NCI-H1694 (cell line): Measurements from ENCODE around the gene PTP4A1.
"Not testable (repeated sequence)": the region's sequence is repeated elsewhere in the genome, so short reads cannot be mapped to it uniquely, and the experiment has no call there.

Experiments used
- DNase-seq: peaks from one replicate; lab custom pipeline; 2025; lab: John Stamatoyannopoulos, UW

Gene PTP4A1

DNA sequence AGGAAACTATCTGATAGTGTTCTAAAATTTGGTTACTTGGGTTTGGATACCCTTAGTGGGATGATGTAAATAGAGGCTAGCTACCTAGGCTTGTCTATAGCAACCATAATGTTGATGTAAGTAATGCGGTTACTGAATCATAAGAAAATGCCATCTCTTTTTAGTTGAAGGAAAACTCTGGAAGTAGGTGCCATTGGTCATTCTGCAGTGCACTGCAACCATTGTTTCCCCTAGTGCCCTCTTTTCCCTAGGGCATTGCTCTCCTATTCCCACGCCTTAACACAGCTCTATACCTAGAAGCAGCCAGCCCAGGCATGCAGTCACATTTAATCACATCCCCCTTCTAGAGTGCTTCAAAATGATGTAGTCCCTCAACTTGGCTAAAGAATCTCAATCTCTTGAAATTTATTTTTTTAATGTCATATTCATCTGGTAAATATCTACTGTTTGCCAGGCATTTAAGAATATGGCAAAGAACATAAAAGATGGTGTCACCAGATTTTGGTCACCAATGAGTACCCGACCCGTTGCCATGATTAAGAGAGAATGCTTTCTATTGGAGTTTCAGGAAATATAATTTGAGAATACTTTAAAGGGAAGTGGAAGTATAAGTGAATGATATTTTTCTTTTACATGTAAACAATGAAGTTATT, 10.4 kb downstream of the PTP4A1 start:
- DNase-seq = no peak

DNA sequence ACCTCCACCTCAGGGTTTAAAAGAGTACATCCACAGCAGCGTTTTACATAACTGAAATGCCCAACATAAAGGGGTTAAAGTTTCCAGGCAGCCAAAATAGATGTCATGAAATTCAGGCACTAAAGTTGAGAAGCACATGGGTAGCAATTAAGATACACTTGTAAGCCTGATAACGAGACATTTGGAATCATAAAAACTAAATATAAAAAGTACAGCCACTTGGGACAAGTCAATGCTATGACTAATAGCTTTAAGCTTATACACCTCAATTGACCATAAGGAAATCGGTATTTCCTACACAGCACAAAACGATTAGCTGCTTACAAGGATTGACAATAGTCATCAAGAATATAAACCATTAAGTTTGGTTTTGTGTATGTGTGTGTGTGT, 11.8 kb downstream of the PTP4A1 start:
- DNase-seq = no peak

DNA sequence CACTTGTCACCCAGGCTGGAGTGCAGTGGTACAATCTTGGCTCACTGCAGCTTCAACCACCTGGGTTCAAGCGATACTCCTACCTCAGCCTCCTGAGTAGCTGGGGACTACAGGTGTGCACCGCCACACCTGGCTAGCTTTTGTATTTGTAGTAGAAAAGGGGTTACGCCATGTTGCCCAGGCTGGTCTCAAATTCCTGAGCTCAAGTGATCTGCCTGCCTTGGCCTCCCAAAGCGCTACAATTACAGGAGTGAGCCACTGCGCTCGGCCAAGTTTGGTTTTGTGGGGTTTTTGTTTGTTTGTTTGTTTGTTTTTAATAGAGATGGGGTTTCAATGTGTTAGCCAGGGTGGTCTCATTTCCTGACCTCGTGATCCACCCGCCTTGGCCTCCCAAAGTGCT, 12.3 kb downstream of the PTP4A1 start:
- no peak for DNase-seq

DNA sequence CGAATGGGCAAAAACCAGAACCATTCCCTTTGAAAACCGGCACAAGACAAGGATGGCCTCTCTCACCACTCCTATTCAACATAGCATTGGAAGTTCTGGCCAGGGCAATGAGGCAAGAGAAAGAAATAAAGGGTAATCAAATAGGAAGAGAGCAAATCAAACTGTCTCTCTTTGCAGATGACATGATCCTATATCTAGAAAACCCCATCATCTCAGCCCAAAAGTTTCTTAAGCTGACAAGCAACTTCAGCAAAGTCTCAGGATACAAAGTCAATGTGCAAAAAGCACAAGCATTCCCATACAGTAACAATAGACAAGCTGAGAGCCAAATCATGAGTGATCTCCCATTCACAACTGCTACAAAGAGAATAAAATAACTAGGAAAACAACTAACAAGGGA, 13.4 kb downstream of the PTP4A1 start:
- DNase-seq = not testable (repeated sequence)

DNA sequence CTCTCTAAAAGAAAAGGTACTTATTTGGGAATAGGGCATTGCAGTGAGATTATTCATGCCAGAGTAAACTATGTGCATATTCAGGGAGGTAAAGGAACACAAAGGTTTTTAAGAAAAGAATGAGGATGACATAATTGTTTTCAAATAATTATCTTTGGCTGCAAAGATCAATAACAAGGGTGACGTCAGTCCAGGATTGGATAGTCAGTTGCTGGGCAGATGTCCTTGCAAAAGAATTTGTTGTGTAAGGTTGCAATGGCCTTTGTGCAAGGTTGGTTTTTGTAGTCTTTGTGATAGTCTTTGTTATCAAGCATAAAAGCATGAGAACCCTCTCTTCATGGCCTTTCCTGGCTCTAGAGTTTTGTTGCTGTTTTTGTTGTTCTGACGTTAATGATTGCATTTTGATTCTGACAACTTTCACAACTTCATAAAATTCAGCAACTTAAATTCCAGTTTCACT, 17.7 kb downstream of the PTP4A1 start:
- DNase-seq = no peak

DNA sequence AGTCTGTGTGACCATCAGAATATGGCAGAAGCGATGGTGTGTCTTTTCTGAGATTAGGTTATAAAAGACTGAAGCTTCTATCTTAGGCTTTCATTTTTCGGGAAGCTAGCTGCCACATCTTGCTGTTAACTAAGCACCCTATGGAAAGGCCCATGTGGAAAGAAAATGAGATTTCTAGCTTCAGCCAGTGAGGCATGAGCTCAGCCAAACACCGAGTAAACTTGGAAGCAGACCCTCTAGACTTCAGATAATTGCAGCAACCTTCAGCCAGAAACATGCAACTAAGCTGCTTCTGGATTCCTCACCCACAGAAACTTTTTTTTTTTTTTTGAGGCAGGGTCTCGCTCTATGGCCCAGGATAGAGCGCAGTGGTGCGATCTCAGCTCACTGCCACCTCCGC, 20.6 kb downstream of the PTP4A1 start:
- no peak for DNase-seq

DNA sequence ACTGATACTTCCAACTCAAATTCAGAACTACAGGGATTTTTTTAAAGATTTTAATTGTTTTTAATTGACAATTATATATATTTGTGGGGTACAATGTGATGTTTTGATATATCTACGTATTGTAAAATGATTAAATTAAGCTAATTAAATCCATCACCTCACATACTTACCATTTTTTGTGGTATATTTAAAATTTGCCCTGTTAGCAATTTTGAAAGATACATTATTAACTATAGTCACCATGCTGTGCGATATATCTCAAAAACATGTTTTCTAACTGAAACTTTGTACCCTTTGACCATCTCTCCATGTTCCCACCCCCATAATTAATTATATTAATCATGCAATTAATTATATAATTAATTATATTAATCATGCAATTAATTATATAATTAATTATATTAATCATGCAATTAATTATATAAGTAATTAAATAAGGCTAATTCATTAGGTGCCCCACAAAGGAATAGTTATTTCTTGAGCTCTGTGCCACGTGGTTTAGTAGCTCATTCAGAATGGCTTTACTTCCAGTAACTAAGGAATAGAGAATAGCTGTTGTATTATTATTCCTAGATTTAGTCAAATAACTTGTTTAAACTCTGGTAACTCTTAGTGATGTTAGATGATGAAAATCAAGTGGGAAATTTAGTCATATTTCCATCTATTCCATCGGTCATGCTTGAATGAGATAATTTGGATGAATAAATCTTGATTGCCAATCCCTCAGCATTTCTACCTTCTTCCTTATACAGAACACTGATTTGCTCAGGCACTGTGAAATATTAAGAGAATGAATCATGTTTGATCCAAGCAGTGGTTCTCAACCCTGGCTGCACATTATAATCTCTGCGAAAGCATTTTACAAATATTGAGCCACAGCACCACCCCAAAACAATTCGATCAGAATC, 25.1 kb downstream of the PTP4A1 start:
- no peak for DNase-seq

DNA sequence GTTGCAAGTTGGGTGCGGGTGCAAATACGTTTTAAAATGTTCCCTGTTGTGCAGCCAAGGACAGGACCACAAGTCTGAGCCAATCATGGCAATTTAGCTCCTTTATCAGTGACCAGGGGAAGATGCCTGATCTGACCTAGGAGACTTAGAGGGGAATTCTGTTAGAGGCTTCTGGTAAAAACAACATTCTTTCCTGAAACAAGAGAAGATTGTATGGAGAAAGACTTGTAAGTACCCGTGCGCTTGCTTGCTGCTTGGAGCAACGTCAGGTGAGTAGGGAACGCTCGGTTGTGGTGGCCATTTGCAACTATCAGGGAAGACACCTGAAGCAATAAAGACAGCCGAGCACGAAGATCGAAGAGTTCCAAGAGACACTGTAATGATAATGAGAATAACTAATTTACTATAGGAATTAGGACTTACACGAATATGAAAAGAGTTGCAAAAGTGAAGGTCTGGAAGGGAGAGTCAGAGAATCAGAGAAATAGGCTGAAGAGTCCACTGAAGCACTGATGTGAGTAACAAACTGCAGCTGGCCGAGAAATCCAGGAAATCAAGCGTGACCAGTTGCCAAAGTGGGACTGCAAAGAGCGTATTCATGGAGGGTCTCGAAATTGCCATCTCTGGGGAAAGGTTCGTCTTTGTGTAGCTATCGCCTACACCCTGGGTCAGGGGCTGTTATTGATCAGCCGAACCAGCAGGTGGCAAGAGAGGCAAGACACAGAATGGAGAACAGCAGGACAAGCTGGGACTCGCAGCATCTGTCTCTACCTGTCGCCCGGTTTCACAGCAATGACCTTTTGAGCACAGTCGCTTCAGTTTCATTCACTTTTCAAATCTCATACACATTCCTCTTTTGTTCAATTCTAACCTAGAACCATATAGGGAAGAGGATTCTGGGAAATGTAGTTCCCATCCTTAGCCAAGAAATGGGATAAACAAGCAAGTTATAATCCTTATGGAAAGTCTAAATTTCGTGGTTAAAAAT, 26.1 kb downstream of the PTP4A1 start:
- peak; percentile 37 for DNase-seq

DNA sequence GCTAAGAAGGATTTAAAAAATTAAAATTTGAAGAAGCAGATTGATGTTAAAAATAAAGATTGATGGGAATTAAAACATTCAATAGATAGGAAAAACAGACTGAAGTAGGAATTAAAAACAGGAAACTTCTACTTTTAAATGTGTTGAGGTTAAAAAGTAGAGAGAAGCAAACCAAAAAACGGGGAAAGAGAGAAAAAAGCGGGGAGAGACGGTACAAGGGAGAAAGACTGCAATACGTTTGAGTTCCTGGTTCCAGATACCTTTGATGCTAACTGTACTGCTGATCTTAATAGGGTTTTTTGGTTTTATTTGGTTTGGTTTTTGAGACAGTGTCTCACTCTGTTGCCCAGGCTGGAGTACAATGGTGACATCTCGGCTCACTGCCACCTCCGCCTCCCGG, 27.0 kb downstream of the PTP4A1 start:
- DNase-seq = no peak

DNA sequence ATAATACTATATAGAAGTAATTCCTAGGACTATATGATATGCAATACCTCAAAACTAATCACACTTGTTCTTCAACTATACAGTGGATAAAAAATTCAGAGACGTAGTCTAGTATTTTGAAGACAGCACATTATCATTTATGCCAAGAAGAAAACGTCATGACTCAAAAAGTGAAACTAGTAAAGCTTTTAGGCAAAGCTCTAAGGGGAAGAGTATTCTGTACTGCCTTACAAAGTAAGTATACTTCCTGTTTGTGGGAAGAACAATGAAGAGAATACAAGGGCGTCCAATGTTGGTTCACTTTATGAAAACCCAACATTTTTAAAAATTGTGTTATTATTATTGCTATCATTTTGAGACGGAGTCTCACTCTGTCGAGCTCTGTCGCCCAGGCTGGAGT, 27.9 kb downstream of the PTP4A1 start:
- DNase-seq = no peak

DNA sequence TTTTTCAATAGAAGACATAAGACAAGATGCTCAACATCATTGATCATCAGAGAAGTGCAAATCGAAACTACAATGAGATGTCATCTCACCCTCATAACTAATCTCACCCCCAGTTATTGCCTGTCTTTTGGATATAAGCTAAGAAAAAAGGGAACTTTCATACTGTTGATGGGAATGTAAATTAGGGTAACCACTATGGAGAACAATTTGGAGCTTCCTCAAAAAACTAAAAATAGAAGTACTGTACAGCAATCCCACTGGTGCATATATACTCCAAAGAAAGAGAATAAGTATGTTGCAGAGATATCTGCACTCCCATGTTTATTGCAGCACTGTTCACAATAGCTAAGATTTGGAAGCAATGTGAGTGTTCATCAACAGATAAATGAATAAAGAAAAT, 37.0 kb downstream of the PTP4A1 start:
- DNase-seq = no peak

DNA sequence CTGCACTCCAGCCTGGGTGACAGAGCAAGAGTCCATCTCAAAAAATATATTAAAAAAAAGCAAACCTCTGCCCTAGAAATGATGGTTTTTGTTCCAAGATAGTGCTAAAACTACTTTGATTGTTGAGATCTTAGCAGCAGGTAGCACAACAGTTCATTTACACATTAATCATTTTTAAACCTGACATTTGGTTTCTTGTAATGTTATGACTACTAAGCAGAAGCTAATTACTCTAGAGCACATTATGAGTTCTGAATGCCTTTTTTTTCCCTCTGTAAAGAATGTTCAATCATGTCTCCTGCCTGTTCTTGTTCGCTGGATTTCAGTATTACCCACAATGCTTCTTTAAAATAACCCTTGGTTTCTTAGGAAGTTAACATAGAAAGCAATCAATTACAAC, 38.7 kb downstream of the PTP4A1 start:
- DNase-seq = no peak

DNA sequence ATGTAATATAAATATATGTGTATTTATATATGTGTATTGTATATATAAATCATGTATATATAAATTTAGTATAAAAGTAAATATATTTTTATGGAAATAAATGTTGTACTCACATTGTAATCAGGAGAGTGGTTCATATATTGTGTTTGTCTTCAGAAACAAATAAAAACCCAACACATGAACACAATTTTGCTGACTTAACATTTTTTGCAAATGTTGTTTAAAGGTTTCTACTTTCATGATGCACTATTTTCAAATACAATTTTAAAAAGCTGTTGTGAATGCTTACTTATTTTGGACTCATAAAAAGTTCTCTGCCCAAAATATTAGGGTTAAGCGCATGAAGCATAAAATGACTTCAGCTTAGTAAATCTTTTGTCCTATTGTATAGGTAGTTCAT, 39.3 kb downstream of the PTP4A1 start:
- DNase-seq = no peak

DNA sequence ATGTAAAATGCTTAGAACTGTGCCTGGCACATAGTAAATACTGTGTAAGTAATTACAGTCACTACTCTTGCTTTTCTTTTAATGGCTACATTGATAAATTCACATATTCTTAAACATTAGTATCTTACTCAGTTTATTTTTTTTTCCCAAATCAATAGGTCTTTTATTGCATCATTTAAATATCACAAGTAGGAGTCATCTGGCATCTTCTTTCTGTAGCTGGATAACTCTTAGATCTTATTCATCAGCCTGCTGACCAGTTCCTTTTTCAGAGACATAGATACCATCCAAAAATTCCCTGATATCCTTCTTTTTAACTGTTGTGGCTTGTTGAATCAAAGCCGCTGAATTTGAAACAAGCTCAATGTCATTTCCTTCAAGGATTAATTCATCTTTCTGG, 43.3 kb downstream of the PTP4A1 start:
- no peak for DNase-seq
